Coronary artery (tissue), 2 donors: Measurements from ENCODE around the gene CCDC61.
A peak's percentile ranks its signal among the peaks of the same experiment; 100 is the strongest.

Experiments
- DNase-seq: peaks from one replicate; pipeline ENCODE4 v3.0.0-alpha.2; 2017; ENCODE audit warnings: low spot score
- H3K27ac ChIP-seq, 2 donors: fragments of 200-600 bp; sonication (generic); one replicate each; pipeline ENCODE4 v1.5.1; 2016 to 2019
- H3K4me3 ChIP-seq: fragments of 200-600 bp; sonication (generic); 2 replicates; pipeline ENCODE4 v1.5.1; 2016; ENCODE audit warnings: mild to moderate bottlenecking, moderate library complexity
- CTCF ChIP-seq: fragments of 200-600 bp; sonication (generic); IDR thresholded peaks from one replicate; pipeline ENCODE4 v1.5.1; 2019; ENCODE audit warnings: antibody characterized with exemption

The CCDC61 gene

GRCh38 chr19:46000491-46001246 is 5.4 kb downstream of the CCDC61 start:
- H3K4me3 ChIP-seq: peak overlapping the region; percentile 58
- no peak overlapping the region for H3K27ac ChIP-seq
- no peak for TF ChIP-seq CTCF
- DNase-seq: no peak

- no peak for TF ChIP-seq CTCF
- Histone ChIP-seq H3K4me3 (no peak overlapping the region), H3K27ac (no peak overlapping the region)
- no peak for DNase-seq
These were observed 7.5 kb downstream of the CCDC61 start for GRCh38 chr19:46002678-46003275.

- DNase-seq: no peak
- Histone ChIP-seq H3K4me3 (no peak overlapping the region), H3K27ac (no peak overlapping the region)
- no peak for TF ChIP-seq CTCF
These were observed 11.1 kb downstream of the CCDC61 start for GRCh38 chr19:46006411-46006810.

- no peak overlapping the region for H3K4me3 ChIP-seq
- TF ChIP-seq CTCF: peak; percentile 86
- no peak for DNase-seq
- H3K27ac ChIP-seq: no peak overlapping the region
These were observed 14.6 kb downstream of the CCDC61 start for GRCh38 chr19:46009530-46010510.

GRCh38 chr19:46014534-46014933 is 19.3 kb downstream of the CCDC61 start:
- DNase-seq: no peak
- no peak for TF ChIP-seq CTCF
- H3K27ac ChIP-seq: no peak overlapping the region
- H3K4me3 ChIP-seq: peak overlapping the region; percentile 81

GRCh38 chr19:46014941-46015686 is 19.8 kb downstream of the CCDC61 start:
- no peak for TF ChIP-seq CTCF
- Histone ChIP-seq H3K4me3 (peak overlapping the region; percentile 81), H3K27ac (peak overlapping the region in 1 of 2 donors; percentile 7)
- no peak for DNase-seq
